ENCODE measurements around the gene PARN. TPM values are rescaled to one million over a fixed set of nuclear protein-coding genes. Genes with fewer than 3 reads are reported as not detected.

The PARN gene
- polyA plus RNA-seq, 2 of the 4 experiments (the other 2 are of a cell fraction): 40.0 to 58.6 TPM

GRCh38 chr16:14613991-14614390, 16.1 kb downstream of the PARN start:
- ChIA-PET CTCF (no interaction called here), POLR2A (no interaction called here)
- H3K9me3 ChIP-seq: no peaks in the 10 kb centered on the region

GRCh38 chr16:14611660-14612059, 18.4 kb downstream of the PARN start:
- no peak for FAIRE-seq
- no peaks in the 10 kb centered on the region for H3K4me1 ChIP-seq
- no peak overlapping the region for H3K4me3 ChIP-seq
- no peaks in the 10 kb centered on the region for H3K9me3 ChIP-seq
- no peak for DNase-seq (ENCODE audit: low read depth in 1 of 2, low spot score in 1 of 2)
- no peak overlapping the region for H3K27ac ChIP-seq
- WGBS (ENCODE audit: missing lambda C conversion rate): 97% methylated on average over 14 of the region's 14 CpGs
- no peak for ATAC-seq
- CTCF ChIA-PET: interaction anchor here (3.1 kb wide), 1 partner anchor 12 kb away, joined by 17 read pairs; no protein-coding TSS in a partner anchor
- no peak overlapping the region for H3K4me2 ChIP-seq
- no peak for TF ChIP-seq HOXB5 (CRISPR knock-in tag; IDR thresholded peaks at IDR 0.05)
- TF ChIP-seq JUN (IDR thresholded peaks at IDR 0.05): no peak
- no peak for TF ChIP-seq ZC3H11A (IDR thresholded peaks at IDR 0.05)
- no peak for TF ChIP-seq BHLHE40 (IDR thresholded peaks at IDR 0.05; ENCODE audit: low read depth, low read length)
- TF ChIP-seq TP53 (CRISPR knock-in tag; IDR thresholded peaks at IDR 0.05): no peak
- TF ChIP-seq HEYL (CRISPR knock-in tag; IDR thresholded peaks at IDR 0.05): no peak
- TF ChIP-seq EP300 (IDR thresholded peaks at IDR 0.05): no peak
- TF ChIP-seq EHF (CRISPR knock-in tag; IDR thresholded peaks at IDR 0.05): no peak
- TF ChIP-seq ZSCAN20 (CRISPR knock-in tag; IDR thresholded peaks at IDR 0.05): no peak
- TF ChIP-seq CHD2 (IDR thresholded peaks at IDR 0.05; ENCODE audit: low read length, partially characterized antibody): no peak
- no peak for TF ChIP-seq ZNF302 (CRISPR knock-in tag; IDR thresholded peaks at IDR 0.05)
- TF ChIP-seq E2F6 (IDR thresholded peaks at IDR 0.05; ENCODE audit: borderline replicate concordance, low read depth): no peak
- POLR2A ChIA-PET: no interaction called here

More at GRCh38 chr16:14613991-14614390, 16.1 kb downstream of the PARN start:
- FAIRE-seq (no peak), ATAC-seq (no peak), DNase-seq (ENCODE audit: low read depth in 1 of 2, low spot score in 1 of 2) (no peak)
- H3K4me1 ChIP-seq: no peaks in the 10 kb centered on the region
- H3K4me2 ChIP-seq: no peak overlapping the region
- TF ChIP-seq NFE2L2 (conservative IDR thresholded peaks at IDR 0.05; ENCODE audit: low read length) (no peak), TP53 (CRISPR knock-in tag; IDR thresholded peaks at IDR 0.05) (no peak), MAX (IDR thresholded peaks at IDR 0.05) (no peak), MAZ (IDR thresholded peaks at IDR 0.05; ENCODE audit: borderline replicate concordance, low read depth, low read length) (no peak), SREBF2 (IDR thresholded peaks at IDR 0.05) (no peak), ZC3H11A (IDR thresholded peaks at IDR 0.05) (no peak), POLR2A (IDR thresholded peaks at IDR 0.05; ENCODE audit: low read length) (no peak), ZNF302 (CRISPR knock-in tag; IDR thresholded peaks at IDR 0.05) (no peak), PHF8 (IDR thresholded peaks at IDR 0.05; ENCODE audit: borderline replicate concordance, low read depth) (no peak), SMC3 (IDR thresholded peaks at IDR 0.05) (no peak), HES2 (IDR thresholded peaks at IDR 0.05) (no peak), RAD21 (conservative IDR thresholded peaks at IDR 0.05 in 1 of 2, IDR thresholded peaks at IDR 0.05 in 1 of 2) (no peak), USF2 (IDR thresholded peaks at IDR 0.05) (no peak), MAFK (IDR thresholded peaks at IDR 0.05; ENCODE audit: partially characterized antibody) (no peak), MYC (IDR thresholded peaks at IDR 0.05; ENCODE audit: borderline replicate concordance, low read length) (no peak), E2F6 (IDR thresholded peaks at IDR 0.05; ENCODE audit: borderline replicate concordance, low read depth) (no peak), CTCF (IDR thresholded peaks at IDR 0.05) (no peak), KDM5A (IDR thresholded peaks at IDR 0.05) (no peak), HOXB5 (CRISPR knock-in tag; IDR thresholded peaks at IDR 0.05) (no peak), CHD2 (IDR thresholded peaks at IDR 0.05; ENCODE audit: low read length, partially characterized antibody) (no peak)
- H3K4me3 ChIP-seq: no peak overlapping the region
- H3K27ac ChIP-seq: no peak overlapping the region
- WGBS (ENCODE audit: missing lambda C conversion rate): 97% methylated on average over 4 of the region's 4 CpGs
